ENCODE data around the gene DNAJB13.

DNA sequence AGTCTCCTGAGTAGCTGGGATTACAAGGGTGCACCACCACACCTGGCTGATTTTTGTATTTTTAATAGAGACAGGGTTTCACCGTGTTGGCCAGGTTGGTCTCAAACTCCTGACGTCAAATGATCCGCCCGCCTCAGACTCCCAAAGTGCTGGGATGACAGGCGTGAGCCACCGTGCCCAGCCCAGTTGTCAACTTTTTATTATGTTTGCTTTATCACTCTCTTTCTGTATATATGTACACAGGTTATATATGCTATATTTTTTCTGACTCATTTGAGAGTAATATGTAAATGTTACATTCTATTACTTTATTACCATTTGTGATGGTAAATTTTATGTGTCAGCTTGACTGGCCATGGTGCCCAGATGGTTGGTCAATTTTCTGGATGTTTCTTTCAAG lies 18.9 kb upstream of the DNAJB13 start:
- TF ChIP-seq EZH2phosphoT487 (IDR thresholded peaks at IDR 0.05; ENCODE audit: insufficient read depth, low read depth) = no peak
- no peak for TF ChIP-seq EZH2 (IDR thresholded peaks at IDR 0.05; ENCODE audit: insufficient read depth, poor library complexity, severe bottlenecking)

Measured in GM23248 (cell line).